GM12878 (cell line): ENCODE results near the gene LRRN4CL. TPM values are rescaled to one million over a fixed set of nuclear protein-coding genes. Genes with fewer than 3 reads are reported as not detected.

ENCODE experiments used
- ATAC-seq: fragments of 200-7000 bp; cut with Tn5 transposase; 3 replicates; pipeline ENCODE4 v1.9.1; 2020; ENCODE audit warnings: mild to moderate bottlenecking, moderate library complexity
- BruUV-seq: library from RNA; stranded (reverse); fragments of 400-500 nt; replicated peaks from 2 replicates; lab custom pipeline; 2021; lab: Mats Ljungman, UMichigan
- CTCF ChIA-PET: fragments of 300-600 bp; sonication (Branson Sonifier 250); formaldehyde crosslinking; extraction: SDS; loops from one replicate; lab custom pipeline; 2021; ENCODE audit warnings: inconsistent platforms; lab: Yijun Ruan, JAX
- POLR2A ChIA-PET: fragments of 350-600 bp; formaldehyde crosslinking; extraction: SDS; loops from one replicate; lab custom pipeline; 2021; ENCODE audit warnings: inconsistent platforms; lab: Charles Lee
- RAD21 ChIA-PET: fragments of 300-600 bp; sonication (Branson Sonifier 250); formaldehyde crosslinking; loops from one replicate; lab custom pipeline; 2023; ENCODE audit warnings: antibody characterized with exemption; ENCODE audit not compliant: unreplicated experiment; lab: Charles Lee
- SMC1A ChIA-PET: fragments of 300-600 bp; sonication (Branson Sonifier 250); formaldehyde crosslinking; loops from one replicate; lab custom pipeline; 2023; ENCODE audit not compliant: unreplicated experiment, uncharacterized antibody; lab: Charles Lee
- DNase-seq: peaks from one replicate; pipeline ENCODE4 v3.0.0-alpha.2; 2011; ENCODE audit warnings: low read depth, low spot score
- FAIRE-seq: peaks from 3 replicates; lab custom pipeline; 2011; peaks lifted over from hg19 to GRCh38; lab: Jason Lieb, UNC
- H2AFZ ChIP-seq: 2 replicates; pipeline ENCODE4 v1.6.0; 2011; ENCODE audit warnings: low read depth, low read length, control low read depth; ENCODE audit not compliant: control insufficient read depth
- H3K27ac ChIP-seq: 2 replicates; pipeline ENCODE4 v1.5.1; 2011; ENCODE audit warnings: control low read depth; ENCODE audit not compliant: control insufficient read depth, insufficient read depth
- H3K27me3 ChIP-seq, 2 experiments: replicated peaks in 1 of 2; 2 replicates each; pipeline versions ENCODE4 v1.6.0 to v1.6.1; 2011; ENCODE audit warnings: low read length in 1 of 2; ENCODE audit not compliant: control insufficient read depth in 2 of 2, insufficient read depth in 2 of 2
- H3K36me3 ChIP-seq, 2 experiments: 2 replicates each; pipeline ENCODE4 v1.5.1; 2011; ENCODE audit warnings: low read length in 1 of 2; ENCODE audit not compliant: control insufficient read depth in 2 of 2, insufficient read depth in 2 of 2
- H3K4me1 ChIP-seq: 2 replicates; pipeline ENCODE4 v1.6.1; 2011; ENCODE audit warnings: mild to moderate bottlenecking, low read length, moderate library complexity, mixed read lengths; ENCODE audit not compliant: control insufficient read depth, insufficient read depth
- H3K4me2 ChIP-seq: 2 replicates; pipeline ENCODE4 v1.6.0; 2011; ENCODE audit warnings: control low read depth; ENCODE audit not compliant: control insufficient read depth, insufficient read depth
- H3K4me3 ChIP-seq: fragments of 200-600 bp; sonication (generic); 2 replicates; pipeline ENCODE4 v1.5.1; 2016
- H3K79me2 ChIP-seq: 2 replicates; pipeline ENCODE4 v1.6.0; 2011; ENCODE audit warnings: low read length; ENCODE audit not compliant: control insufficient read depth, insufficient read depth
- H3K9ac ChIP-seq: 2 replicates; pipeline ENCODE4 v1.8.0; 2011; ENCODE audit warnings: low read length, control low read depth, mixed read lengths; ENCODE audit not compliant: control insufficient read depth, insufficient read depth
- H3K9me3 ChIP-seq: replicated peaks from 3 replicates; pipeline ENCODE4 v1.5.1; 2011; ENCODE audit warnings: mild to moderate bottlenecking, low read length; ENCODE audit not compliant: control insufficient read depth, insufficient read depth
- H4K20me1 ChIP-seq: 2 replicates; pipeline ENCODE4 v1.6.0; 2011; ENCODE audit not compliant: control insufficient read depth, insufficient read depth
- BCL3 ChIP-seq: IDR thresholded peaks from 2 replicates; pipeline ENCODE4 v1.6.1; 2011; ENCODE audit warnings: borderline replicate concordance, low read depth, mild to moderate bottlenecking, moderate library complexity, low read length; ENCODE audit not compliant: insufficient read depth, poor library complexity, severe bottlenecking
- DPF2 ChIP-seq: fragments of 450-650 bp; IDR thresholded peaks from 2 replicates; pipeline ENCODE4 v1.6.1; 2017; ENCODE audit warnings: mild to moderate bottlenecking
- JUND ChIP-seq: IDR thresholded peaks from 2 replicates; pipeline ENCODE4 v1.6.1; 2012; ENCODE audit warnings: low read depth, mild to moderate bottlenecking, low read length, improper control_type of control experiment, moderate library complexity
- MLLT1 ChIP-seq: fragments of 450-650 bp; IDR thresholded peaks from 2 replicates; pipeline ENCODE4 v1.6.1; 2016; ENCODE audit warnings: mild to moderate bottlenecking
- NRF1 ChIP-seq: conservative IDR thresholded peaks from 2 replicates; pipeline ENCODE4 v1.6.1; 2011; ENCODE audit warnings: mild to moderate bottlenecking, low read depth, low read length, improper control_type of control experiment
- SMAD1 ChIP-seq: fragments of 450-650 bp; IDR thresholded peaks from 2 replicates; pipeline ENCODE4 v1.6.1; 2018; ENCODE audit warnings: mild to moderate bottlenecking, low read depth; ENCODE audit not compliant: partially characterized antibody
- SREBF1 ChIP-seq: IDR thresholded peaks from 2 replicates; pipeline ENCODE4 v1.6.1; 2012; ENCODE audit warnings: mild to moderate bottlenecking, low read length
- SUPT20H ChIP-seq: IDR thresholded peaks from 2 replicates; pipeline ENCODE4 v1.6.1; 2011; ENCODE audit warnings: low read depth, mild to moderate bottlenecking, low read length, moderate library complexity, borderline replicate concordance; ENCODE audit not compliant: control insufficient read depth
- TAF1 ChIP-seq: IDR thresholded peaks from 2 replicates; pipeline ENCODE4 v1.6.1; 2011; ENCODE audit warnings: mild to moderate bottlenecking, low read depth, low read length, borderline replicate concordance
- ZBED1 ChIP-seq: IDR thresholded peaks from 2 replicates; pipeline ENCODE4 v1.6.1; 2016; ENCODE audit warnings: borderline replicate concordance
- WGBS: methylation state at CpG from one replicate; pipeline ENCODE4 v1.1.6; 2016; ENCODE audit warnings: low lambda C conversion rate; ENCODE audit not compliant: insufficient replicate concordance, insufficient coverage; ENCODE audit errors: missing lambda C conversion rate; 5-methylcytosine and 5-hydroxymethylcytosine counted together
- in situ Hi-C: fragments of 300-500 bp; cut with MboI; formaldehyde crosslinking; loops from 9 replicates; pipeline ENCODE4 v1.14.3; 2018; ENCODE audit warnings: mixed read lengths
- intact Hi-C: fragments of 100-400 bp; cut with micrococcal nuclease; formaldehyde crosslinking; loops from one replicate; pipeline ENCODE4 v1.14.2; 2022; ENCODE audit not compliant: unreplicated experiment
- polyA plus RNA-seq, 11 experiments: library from polyadenylated mRNA; depleted of rRNA in 4 of 11; unstranded in 6 of 11; stranded (reverse) in 5 of 11; fragments of >200 nt; fragmentation: Nextera tagmentation in 4 of 11; fragmentation: Illumina TruSeq in 1 of 11; extraction: Ambion mirVana in 4 of 11; extraction: Trizol in 1 of 11; gene quantifications; 1 replicate in 1 of 11; 2 replicates in 10 of 11; pipeline versions ENCODE4 v1.2.1 to v1.2.3, GENCODE V29; 2011 to 2016; ENCODE audit warnings: inconsistent platforms in 2 of 11, missing spikeins in 2 of 11, low read depth in 1 of 11
- total RNA-seq, 4 experiments: library from RNA; depleted of rRNA in 3 of 4; stranded (reverse); fragments of >200 nt in 3 of 4; fragmentation: Illumina TruSeq in 1 of 4; extraction: Trizol in 1 of 4; gene quantifications; 2 replicates each; pipeline versions ENCODE4 v1.2.1 to v1.2.3, GENCODE V29; 2013 to 2021
- TF ChIP-seq, protein P1 (sequence below): IDR thresholded peaks from 2 replicates; pipeline ENCODE4 v1.6.1; 2012; ENCODE audit warnings: low read depth, low read length, improper control_type of control experiment

Gene LRRN4CL
- total and polyA plus RNA-seq, 10 of the 15 experiments (the other 5 are each of a cell fraction or from before 2014, with no cell fraction given), result 0.01 to 0.06 TPM; not detected in 8

GRCh38 chr11:62677156-62677555, 12.2 kb downstream of the LRRN4CL start:
- H3K27ac ChIP-seq, result no peak overlapping the region
- peaks cover 18% of the 10 kb centered on the region for H3K4me1 ChIP-seq
- peaks cover 30% of the 10 kb centered on the region for H3K79me2 ChIP-seq
- ATAC-seq (no peak), FAIRE-seq (no peak), DNase-seq (no peak)
- CTCF ChIA-PET, result interaction anchor here (0.9 to 1.9 kb wide), 6 partner anchors 10 to 287 kb away, joined by 3 to 5 read pairs (median 4); partner anchors contain the start of gene TUT1
- in situ Hi-C loops (no loop called here), intact Hi-C loops (no loop called here)
- H2AFZ ChIP-seq, result no peak overlapping the region
- TF ChIP-seq NRF1 (no peak), JUND (no peak), ZBED1 (no peak), SREBF1 (no peak), DPF2 (no peak), SUPT20H (no peak), SMAD1 (no peak), BCL3 (no peak), TAF1 (no peak), MLLT1 (no peak)
- TF ChIP-seq, protein P1, sequence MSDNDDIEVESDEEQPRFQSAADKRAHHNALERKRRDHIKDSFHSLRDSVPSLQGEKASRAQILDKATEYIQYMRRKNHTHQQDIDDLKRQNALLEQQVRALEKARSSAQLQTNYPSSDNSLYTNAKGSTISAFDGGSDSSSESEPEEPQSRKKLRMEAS, result no peak
- POLR2A ChIA-PET, result interaction anchor here (1.0 to 16.2 kb wide), 5 partner anchors 12 to 86 kb away, joined by 3 to 295 read pairs (median 5); partner anchors contain the start of genes B3GAT3, C11orf98, CSKMT and GANAB
- no peak overlapping the region for H3K9ac ChIP-seq
- no peak overlapping the region for H3K4me2 ChIP-seq
- H4K20me1 ChIP-seq, result no peaks in the 10 kb centered on the region; the same call in 1 of the 2 replicates
- no peaks in the 10 kb centered on the region for H3K27me3 ChIP-seq
- no peaks in the 10 kb centered on the region for H3K9me3 ChIP-seq
- peaks cover 0 to 10% of the 10 kb centered on the region in 2 experiments; a peak in 1 of 4 replicates for H3K36me3 ChIP-seq
- SMC1A ChIA-PET, result interaction anchor here (0.6 to 1.4 kb wide), 2 partner anchors 10 to 233 kb away, joined by 3 read pairs; no protein-coding TSS in a partner anchor
- no peak overlapping the region for H3K4me3 ChIP-seq
- RAD21 ChIA-PET, result interaction anchor here (1.1 kb wide), 1 partner anchor 17 kb away, joined by 3 read pairs; no protein-coding TSS in a partner anchor
- WGBS, result 89% methylated on average over 6 of the region's 6 CpGs
- BruUV-seq, result no TSS peak
